Pons (tissue), 1 donor: ENCODE results near the gene OSBPL7.

Source experiments
- DNase-seq: peaks from one replicate; pipeline ENCODE4 v3.0.0-alpha.2; 2016; ENCODE audit warnings: low spot score

OSBPL7 gene

DNA sequence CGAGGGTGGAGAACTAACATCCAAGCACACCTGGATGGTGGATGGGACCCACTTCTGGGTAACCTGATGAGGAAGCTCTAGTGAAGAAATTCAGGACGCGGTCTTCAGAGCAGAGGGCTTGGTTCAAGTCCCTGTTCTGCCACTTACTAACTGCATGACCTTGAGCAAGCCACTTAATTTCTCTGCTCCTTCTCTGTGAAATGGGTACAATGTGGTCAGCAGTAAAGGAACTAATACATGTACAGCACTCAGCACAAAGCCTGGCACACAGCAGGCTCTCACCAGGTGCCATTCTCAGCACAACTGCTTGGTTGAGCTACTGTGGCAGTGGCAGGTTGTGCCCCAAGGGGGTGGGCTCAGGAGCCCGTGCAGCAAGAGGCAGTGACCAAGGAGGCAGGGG, 1.9 kb upstream of the OSBPL7 start:
- DNase-seq, result no peak

DNA sequence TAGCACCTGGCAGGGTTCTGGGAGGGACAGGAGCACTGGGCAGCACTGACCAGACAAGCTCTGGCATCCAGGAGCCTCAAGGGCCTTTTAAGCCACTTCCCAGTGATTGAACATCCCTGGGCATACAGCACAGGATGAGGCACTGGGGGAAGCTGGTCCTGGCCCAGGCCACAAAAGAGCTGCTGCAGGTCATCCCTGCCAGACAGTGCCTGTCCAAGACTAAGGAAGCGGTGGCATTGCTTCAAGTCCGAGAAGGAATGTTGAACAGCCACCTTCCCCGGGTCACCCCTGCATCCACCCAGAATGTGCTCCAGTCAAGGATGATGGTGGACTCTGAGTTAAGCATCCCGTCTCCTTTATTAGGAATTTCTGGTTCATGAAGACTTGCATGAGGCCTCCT, 1.2 kb upstream of the OSBPL7 start:
- no peak for DNase-seq

DNA sequence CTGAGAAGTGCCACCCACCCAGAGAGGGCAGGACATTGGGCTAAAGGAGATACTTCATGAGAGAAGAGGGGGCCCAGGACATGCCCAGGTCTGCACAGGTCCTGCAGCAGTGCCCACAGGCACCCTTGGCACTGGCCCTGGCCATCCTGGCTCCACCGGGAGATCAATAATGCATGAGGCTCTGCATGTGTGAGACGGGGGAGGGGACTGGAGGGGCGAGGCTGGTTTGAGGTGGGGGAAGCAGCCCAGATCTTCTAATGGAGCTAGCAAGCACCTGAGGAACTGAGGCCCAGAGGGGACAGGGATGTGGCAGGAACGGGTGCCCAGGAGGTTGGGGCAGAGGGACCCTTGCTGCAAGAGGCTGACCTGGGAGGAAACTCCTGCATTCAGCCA, 567 bp downstream of the OSBPL7 start:
- no peak for DNase-seq

DNA sequence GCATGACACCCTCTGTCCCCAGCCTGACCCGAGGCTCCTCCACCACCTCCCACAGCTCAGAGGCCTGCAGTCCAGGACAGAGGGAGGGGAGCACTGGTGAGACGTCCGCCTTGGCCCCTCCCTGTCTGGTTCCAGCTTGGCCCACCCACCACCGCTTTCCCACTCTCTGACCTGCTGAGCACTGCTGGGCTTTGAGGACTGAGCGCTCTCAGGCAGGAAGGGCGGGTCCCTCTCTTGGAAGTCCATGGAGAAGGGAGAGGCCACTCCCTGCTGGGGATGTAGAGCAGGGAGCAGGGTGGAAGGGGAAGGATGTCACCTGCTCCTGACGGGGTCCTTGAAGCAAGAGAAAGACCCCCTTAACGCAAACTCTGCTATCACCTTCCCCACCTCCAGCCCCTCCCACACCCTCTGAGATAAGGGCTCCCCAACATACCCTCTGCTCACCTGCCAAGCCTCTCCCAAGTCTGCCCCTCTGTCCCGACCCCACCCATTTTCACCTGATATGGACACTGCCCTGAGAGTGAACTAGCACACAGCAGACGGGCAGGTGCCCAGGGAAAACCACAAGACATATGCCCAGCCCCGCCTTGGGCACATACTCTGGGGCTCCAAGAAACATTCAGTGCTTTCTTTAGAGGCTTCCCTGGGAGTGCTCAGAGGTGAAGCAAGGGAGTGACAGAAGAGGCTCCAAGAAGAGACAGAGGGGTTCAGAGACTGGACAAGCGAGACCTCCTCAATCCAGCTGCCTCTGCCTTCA, 1.4 kb downstream of the OSBPL7 start:
- DNase-seq, result no peak

DNA sequence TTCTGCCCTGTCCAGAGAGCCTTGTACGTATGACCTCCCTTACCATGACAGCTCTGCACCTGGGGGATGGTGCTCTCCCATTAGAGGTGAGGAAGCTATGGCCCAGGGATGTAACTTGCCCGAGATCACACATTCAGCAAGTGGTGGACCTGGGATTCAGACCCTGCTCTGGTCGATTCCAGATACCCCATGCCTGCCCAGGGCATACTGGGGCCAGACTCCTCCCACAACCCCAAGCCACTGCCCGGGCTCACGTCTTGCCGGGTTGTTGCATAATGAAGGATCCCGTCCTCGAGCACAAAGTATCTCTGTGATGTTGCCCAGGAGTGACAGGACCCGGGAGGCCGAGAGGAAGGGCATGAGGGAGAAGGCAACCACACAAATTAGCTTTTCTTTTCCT, 2.1 kb downstream of the OSBPL7 start:
- no peak for DNase-seq

DNA sequence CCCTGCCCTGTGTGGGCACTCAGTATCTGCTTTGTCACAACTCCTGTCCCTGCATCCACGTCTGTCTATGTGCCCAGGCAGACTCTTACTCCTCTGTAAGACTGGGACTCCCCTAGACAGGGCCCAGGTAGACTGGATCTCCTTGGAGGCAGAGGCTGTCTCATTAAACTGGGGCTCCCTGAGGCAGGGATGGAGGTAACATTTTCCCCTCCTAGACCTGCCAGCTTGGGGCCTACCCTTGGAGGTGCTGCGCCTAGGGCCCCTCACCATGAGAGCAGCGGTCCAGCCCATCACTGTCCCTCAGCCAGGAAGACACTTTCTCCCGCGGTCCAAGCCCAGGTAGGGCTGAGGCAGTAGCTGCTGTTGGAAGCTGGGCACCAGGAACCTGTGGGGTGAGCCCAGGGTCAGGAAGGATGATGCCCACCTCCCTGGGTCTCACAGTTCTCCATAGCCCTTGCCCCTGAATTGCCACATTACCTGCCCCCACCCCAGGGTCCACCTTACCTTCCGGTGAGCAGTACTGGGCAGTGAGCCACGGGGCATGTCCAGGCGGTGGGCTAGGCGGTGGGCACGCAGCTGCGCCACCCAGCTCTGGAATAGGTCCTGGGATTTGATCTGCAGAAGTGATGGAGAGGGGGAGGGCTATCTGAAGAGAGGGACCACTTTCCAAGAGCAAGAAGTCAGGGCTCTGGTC, 3.4 kb downstream of the OSBPL7 start:
- DNase-seq, result no peak

DNA sequence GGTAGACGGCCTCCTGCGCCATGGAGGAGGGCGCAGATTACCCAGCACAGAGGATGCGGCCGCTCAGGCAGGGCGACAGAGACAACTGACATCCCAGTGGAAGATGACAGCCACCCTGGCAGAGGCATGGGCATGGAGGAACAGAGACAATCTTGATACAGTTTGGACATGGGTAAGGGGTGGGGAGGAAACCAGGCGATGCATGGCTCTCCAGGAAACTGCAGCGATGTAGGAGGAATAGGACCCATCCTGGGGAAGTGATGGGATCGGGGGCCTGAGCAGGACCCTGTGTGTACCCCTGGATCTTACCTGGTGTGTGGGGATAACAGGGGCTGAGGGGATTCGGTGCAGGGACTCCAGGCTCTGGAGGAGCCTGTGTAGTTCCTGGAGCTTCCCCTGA, 4.6 kb downstream of the OSBPL7 start:
- DNase-seq, result no peak

DNA sequence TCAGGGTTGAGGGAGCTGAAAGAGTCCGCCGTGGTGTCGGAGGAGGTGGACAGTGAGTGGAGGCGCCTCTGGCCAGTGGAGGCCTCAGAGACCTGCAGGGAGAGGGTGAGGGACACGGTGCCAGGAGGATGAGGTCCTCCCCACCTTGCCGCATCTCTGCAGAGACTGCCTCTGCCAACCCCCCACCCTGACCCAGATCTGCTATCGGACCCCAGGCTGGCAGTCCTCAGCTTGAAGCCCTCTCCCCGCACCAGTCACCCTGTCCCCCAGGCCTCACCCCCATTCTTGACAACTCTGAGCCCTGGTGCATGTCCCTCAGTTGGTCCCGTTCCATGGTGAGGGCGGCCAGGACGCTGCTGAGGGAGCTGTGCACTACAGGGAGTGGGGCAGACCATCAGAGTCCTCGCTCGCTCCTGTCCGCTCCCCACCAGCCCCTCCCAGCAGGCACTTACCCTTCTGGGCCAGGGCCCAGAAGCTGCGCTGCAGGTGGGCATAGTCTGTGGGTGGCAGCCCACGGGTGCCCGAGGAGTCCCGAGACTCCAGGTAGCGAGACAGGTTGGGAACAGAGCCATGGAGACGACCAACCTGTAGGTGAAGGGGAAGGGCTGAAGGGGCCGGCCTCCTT, 5.4 kb downstream of the OSBPL7 start:
- no peak for DNase-seq

DNA sequence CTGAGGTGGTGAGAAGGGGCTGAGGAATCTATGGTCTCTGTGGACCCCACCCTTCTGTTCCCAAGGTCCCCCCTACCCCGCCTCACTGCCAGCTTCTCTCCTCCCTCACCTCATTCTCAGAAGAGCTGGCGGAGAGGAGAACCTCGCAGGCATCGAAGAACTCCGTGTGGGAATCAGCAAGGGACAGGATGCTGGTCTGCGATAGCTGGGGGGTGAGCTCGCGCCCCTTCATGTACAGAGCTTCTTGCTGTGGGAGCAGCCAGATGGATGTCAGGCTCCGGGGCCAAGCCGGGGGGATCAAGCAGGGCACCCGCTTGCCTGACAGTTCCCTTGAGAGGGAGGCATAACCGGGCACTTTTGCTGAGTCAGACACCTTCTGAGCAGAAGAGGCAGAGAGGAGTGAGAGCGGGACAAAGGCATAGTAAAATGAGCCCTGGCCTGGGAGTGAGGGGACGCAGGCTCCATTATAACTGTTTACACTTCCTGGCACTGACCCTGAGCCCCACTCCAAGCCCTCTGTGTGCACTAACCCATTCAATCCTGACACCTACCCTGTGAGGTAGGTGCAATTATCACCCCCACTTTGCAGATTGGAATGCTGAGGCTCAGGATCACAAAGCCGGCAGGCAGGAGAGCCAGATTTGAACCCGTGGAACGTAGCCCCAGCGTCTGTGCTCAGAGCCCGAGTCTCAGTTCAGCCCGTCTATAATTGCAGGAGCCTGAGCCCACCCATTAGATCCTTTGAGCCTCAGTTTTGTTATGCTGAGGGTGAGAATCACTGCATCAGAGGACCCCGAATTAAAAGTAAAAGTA, 6.3 kb downstream of the OSBPL7 start:
- no peak for DNase-seq

DNA sequence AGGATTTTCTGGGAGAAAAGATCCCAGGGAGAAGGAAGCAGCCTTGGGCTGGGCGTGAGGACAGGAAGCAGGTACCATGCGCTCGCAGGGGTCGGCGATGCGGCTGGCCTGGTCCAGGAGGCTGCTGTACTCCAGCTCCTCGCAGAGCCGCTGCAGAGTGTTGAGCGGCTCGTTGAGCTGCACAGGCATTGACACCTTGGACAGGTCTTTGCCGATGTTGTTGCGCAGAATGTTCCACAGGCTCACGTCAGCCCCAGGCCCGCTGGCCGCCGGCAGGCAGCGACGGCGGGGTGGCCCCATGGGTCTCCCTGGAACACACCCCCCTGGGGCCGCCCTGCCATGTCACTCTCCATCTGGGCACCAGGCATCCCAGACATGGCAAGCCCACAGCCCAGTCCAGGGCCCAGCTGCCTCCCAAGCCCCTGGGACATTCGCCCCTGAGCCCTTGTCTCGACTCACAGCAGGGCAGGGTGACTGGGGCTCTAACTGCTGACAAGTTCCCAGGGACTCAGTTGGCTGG, 8.0 kb downstream of the OSBPL7 start:
- no peak for DNase-seq

DNA sequence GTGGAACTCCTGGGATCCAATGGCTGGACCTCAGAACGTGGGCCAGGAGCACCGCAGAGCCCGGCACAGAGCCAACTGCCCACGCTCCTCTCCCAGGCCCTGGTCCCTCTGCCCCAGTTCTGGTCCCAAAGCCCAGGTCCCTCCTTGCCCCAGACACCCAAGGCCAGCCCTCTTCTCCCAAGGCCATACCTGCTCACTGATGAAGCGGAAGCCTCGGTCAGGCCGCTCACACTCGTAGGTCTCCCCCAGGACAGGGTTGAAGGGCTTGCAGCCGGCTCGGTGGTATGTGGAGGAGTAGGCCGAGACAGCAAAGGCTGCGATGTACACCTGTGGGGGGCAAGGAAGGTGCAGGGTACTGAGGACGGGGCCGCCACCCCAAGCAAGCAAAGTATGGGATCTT, 8.5 kb downstream of the OSBPL7 start:
- no peak for DNase-seq

DNA sequence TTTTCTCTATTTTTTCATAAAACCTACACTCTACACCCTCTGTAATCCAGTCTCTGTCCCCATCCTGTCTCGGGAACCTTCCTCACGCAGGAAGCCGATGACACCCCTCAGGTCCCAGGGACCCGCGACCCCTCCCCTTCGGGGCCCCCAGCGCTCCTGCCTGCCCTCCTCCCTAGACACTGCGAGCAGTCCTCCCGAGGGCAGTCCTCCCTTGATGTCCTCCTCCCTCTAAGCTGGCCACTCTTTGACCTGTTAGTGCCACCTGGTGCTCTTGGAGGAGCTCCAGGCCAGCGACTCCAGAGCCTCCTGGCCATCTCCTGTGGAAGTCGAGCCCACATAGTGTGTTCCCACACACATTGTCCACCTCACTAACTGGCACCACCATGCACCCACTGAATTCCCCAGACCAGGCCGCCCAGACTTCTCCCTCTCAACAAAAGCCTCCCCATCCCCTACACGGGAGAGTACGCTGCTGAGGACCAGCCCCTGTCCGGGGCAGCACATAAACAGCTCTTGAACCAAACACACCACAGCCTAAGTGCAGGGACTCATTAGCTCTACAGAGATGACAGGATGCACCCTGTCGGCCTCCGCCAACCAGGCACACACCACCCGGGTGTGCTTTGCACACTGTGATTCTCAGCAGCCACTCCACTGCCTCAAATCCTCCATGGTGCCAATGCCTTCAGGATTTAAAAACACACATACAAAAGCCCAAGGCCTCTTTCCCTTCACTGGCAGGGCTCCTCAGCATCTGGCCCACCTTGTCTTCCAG, 9.3 kb downstream of the OSBPL7 start:
- no peak for DNase-seq

DNA sequence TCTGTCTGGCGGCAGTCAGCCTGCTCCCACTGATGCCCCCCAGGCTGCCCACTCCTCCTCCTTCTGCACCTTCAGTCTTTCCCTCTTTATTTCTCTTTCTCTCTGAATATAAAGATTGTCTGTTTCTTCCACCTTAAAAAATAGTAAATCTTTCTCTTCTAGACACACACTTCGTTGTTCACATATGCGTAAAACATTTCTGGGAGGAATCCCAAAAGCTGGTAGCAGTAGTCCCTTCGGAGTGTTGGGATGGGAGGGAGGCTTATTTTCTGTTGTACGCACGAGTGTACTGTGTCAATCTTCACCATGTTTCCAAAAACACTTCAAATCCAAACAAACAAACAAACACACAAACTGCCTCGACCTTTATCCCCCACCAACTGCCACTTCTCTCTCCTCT, 9.9 kb downstream of the OSBPL7 start:
- no peak for DNase-seq

DNA sequence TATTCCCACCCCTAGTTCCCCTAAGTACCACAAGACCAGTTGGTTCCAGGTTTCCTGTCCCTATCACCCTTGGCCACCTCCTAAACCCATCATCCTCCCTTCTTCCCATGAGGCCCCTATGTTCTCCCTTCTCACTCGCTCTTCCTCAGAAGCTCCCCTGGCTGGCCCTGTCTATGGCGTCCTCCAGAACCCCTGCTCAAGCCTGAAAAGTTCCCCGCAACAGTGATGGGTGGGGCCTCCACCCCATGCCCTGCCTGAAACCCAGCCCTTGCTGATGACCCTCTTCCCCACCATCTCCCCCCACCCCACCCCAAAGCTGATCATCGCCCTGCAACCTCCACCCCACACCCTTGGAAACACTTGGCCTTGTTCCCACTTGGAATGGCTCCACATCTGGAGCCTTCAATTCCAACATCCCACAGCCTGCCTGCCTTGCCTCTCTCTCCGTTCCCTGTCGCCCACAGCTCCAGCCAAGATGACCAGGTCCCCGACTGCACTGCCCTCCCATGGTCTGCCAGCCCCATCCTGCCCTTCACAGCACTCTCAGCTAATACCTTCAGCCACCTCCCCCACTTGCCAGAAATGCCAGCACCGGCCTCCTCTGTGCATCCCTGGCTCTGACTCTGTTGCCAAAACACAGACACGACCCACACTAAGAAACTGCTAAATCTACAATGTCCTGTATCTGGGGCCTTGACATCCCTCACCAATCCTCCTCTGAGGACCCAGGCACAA, 10.5 kb downstream of the OSBPL7 start:
- no peak for DNase-seq

DNA sequence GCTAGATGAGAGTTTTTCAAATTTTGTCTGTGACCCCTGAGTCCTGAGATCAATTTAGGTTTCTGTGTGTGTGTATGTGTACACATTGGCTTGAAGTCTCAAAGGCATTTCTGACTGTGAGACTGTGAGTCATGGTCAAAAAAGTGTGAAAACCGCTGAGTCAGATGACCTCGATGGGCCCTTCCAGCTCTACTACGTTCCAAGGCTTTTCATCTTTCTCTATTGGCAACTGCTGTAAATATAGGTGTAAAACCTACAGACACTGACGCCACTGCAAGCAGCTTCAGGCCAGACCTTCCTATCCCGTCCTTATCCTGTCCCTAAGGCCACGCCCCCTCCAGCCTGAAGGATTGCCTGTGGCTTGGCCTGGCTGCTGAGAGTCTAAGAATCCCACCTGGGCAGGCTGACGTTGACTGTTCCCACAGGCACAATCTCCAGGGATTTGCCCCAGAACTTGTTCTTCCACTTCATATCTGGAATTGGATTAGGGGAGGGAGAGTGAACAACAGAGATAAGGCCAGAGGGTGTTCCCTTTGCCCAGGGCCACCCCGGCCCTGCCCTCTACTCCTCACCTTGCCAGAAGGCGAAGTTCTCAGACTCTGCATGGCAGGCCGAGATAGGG, 11.3 kb downstream of the OSBPL7 start:
- no peak for DNase-seq

DNA sequence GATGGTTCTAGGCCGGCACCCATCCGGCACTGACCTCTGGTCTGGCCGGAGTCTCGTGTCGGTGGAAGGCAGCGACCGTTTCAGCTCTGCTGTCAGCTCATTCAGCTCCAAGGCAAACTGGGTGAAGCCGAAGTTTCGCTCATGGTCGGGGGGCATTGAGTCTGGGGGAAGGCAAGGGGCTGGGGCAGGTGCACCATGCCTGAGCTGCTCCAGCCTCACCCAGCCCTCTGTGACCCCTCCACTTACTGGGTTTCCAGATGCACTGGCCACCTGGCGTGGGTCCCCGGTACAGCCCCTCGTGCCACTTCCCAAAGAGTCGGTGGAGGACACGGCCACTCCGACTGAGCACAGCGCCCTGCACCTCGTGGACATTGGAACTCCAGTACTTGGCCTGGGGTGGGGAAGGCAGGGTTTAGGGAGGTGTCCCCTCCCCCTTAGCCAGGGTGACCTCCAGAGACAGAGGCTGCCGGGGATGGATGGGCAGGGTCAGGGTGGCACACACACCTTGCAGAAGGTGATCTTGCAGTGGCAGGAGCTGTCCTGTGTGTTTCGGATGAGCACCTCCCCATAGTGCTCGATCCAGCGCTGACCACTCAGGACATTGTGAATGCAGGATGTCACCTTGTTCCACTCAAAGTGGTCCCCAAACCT, 12.6 kb downstream of the OSBPL7 start:
- DNase-seq, result no peak

DNA sequence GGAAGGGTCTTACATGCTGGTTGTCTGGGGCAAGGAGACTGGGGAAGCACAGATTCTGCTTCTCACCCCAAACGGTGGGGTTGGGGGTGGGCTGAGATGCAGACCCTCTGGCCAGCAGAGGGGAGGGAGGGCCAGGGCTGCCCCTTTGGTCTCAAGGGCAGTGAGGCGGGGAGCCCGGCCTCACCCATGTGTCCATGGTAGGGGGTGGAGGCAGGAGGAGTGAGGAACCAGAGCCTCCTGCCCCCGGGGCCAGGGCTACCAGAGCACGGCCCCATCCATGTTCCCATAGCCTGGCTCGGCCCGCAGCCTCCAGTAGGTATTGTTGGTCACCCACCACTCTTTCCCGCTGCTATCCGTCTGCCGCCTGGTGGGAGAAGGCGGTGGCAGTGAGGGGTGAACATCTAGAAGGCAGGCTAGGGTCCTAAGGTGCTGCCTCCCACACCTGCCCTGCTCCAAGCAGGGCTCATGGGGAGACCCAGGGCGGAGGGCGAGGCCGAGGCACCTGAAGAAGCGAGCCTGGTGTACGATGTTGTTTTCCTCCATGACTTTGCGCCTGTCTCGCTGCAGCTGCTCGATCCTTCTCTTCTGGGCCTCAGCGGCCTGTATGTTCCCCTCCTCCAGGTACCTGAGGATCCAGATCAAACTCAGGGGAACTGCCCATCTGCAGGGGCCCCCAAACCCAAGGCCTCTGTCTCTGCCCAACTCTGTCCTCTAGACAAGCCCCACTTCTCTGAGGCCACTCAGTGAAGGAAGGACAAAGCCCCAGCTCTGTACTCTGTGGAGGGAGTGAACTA, 13.4 kb downstream of the OSBPL7 start:
- no peak for DNase-seq

DNA sequence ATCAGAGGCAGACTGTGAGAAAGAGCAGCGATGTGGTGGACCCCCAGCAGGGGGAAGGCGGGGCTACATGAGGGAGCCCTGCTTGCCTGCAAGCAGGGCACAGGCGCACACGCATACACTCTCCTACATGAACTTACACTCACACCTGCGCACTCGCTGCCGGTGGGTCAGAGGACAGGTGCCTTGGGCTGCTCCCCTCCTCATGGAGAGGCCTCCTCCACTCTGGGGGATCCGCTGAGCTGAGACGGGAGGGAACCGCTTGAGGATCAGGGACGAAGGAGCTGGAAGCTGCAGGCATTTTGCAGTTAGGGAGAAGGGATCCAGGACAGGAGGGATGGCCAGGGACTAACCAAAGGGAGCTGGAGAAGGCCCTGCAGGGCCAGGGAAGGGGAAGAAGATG, 14.2 kb downstream of the OSBPL7 start:
- no peak for DNase-seq

DNA sequence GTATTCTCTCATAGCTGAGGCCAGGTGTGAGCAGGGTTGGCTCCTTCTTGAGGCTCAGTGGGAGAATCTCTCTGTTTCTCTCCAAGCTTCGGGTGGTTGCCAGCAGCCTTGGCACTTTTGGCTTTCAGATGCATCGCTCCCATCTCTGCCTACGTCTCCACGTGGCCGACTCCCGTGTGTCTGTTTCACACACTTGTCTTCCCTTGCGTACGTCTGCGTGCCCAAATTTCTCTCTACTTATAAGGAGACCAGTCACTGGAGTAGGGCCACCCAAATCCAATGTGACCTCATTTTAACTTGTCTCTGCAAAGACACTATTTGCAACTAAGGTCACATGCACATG, 14.7 kb downstream of the OSBPL7 start:
- no peak for DNase-seq
